Measurements from ENCODE around the gene FAT1. TPM values are rescaled to one million over a fixed set of nuclear protein-coding genes. Genes with fewer than 3 reads are reported as not detected.

The FAT1 gene
- total and polyA plus RNA-seq, 2 donors (not counting 1 experiment from before 2014, with no cell fraction given), result 0.07 to 0.15 TPM

DNA sequence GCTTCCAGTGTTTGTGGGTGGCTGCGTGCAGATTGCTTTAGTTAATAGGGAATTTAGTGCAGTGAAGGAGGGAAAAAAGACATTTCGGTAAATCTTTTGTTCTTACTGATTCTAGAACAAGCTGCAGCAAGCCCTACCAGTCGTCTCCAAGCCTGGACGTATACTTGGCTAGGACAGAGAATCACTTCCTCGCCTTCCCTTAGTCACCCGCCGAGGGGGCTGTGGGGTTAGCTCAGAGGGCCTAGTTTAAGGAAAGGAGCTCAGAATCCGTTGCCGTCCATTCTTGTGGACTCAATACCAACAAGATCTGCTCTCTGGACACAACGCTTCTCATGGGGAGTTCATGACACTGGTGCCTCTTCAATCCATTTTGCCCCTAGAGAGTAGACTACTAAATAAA is 36.3 kb upstream of the FAT1 start:
- H3K27me3 ChIP-seq (replicated peaks in 1 of 4; ENCODE audit: control extremely low read depth in 1 of 4, control insufficient read depth in 3 of 4, insufficient read depth in 4 of 4, low read length in 3 of 4), result no peaks in the 10 kb centered on the region
- H3K9me3 ChIP-seq (ENCODE audit: control extremely low read depth in 1 of 3, control insufficient read depth in 2 of 3, insufficient read depth in 1 of 3, low read length in 2 of 3), result peaks cover 0 to 22% (median 0%) of the 10 kb centered on the region in 3 donors
- H3K4me3 ChIP-seq (ENCODE audit: control extremely low read depth in 1 of 5, extremely low read depth in 1 of 5, insufficient read depth in 1 of 5, low read depth in 2 of 5, low read length in 4 of 5), result no peak overlapping the region
- intact Hi-C loops (cut with micrococcal nuclease), result no loop called here
- no peak overlapping the region for H2AFZ ChIP-seq (ENCODE audit: insufficient read depth, low read depth, low read length, poor library complexity, severe bottlenecking)
- H3K9ac ChIP-seq (ENCODE audit: low read length), result no peak overlapping the region
- ChIA-PET POLR2A (no interaction called here), CTCF (no interaction called here)
- no peaks in the 10 kb centered on the region for H3K79me2 ChIP-seq (ENCODE audit: control insufficient read depth, insufficient read depth, low read length)
- no peak for DNase-seq
- no peaks in the 10 kb centered on the region for H3K4me1 ChIP-seq (ENCODE audit: control insufficient read depth in 2 of 2, insufficient read depth in 2 of 2, low read length in 2 of 2)
- ATAC-seq (ENCODE audit: low read depth), result no peak
- no peak overlapping the region for H3K4me2 ChIP-seq (replicated peaks; ENCODE audit: low read depth, low read length, poor library complexity, severe bottlenecking)
- TF ChIP-seq EZH2 (IDR thresholded peaks at IDR 0.05; ENCODE audit: borderline replicate concordance, insufficient read depth, low read depth, low read length, poor library complexity, severe bottlenecking), result no peak
- TF ChIP-seq, protein P1, sequence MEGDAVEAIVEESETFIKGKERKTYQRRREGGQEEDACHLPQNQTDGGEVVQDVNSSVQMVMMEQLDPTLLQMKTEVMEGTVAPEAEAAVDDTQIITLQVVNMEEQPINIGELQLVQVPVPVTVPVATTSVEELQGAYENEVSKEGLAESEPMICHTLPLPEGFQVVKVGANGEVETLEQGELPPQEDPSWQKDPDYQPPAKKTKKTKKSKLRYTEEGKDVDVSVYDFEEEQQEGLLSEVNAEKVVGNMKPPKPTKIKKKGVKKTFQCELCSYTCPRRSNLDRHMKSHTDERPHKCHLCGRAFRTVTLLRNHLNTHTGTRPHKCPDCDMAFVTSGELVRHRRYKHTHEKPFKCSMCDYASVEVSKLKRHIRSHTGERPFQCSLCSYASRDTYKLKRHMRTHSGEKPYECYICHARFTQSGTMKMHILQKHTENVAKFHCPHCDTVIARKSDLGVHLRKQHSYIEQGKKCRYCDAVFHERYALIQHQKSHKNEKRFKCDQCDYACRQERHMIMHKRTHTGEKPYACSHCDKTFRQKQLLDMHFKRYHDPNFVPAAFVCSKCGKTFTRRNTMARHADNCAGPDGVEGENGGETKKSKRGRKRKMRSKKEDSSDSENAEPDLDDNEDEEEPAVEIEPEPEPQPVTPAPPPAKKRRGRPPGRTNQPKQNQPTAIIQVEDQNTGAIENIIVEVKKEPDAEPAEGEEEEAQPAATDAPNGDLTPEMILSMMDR (IDR thresholded peaks at IDR 0.05), result no peak
- no peaks in the 10 kb centered on the region for H4K20me1 ChIP-seq (ENCODE audit: control insufficient read depth, insufficient read depth, low read length, poor library complexity, severe bottlenecking)
- no peaks in the 10 kb centered on the region for H3K36me3 ChIP-seq (replicated peaks in 1 of 2; ENCODE audit: control extremely low read depth in 1 of 2, control insufficient read depth in 1 of 2, extremely low read depth in 1 of 2, insufficient read depth in 2 of 2, low read length in 1 of 2)
- WGBS (ENCODE audit: insufficient coverage), result 98% methylated on average over 6 of the region's 10 CpGs
- H3K27ac ChIP-seq (ENCODE audit: low read length in 2 of 2), result no peak overlapping the region
- Mint-ChIP-seq H3K9me3 (ENCODE audit: insufficient read depth) (peaks cover 17% of the 10 kb centered on the region), H3K4me1 (no peaks in the 10 kb centered on the region), H3K4me3 (no peak overlapping the region), H3K27ac (no peak overlapping the region), H3K27me3 (no peaks in the 10 kb centered on the region)

DNA sequence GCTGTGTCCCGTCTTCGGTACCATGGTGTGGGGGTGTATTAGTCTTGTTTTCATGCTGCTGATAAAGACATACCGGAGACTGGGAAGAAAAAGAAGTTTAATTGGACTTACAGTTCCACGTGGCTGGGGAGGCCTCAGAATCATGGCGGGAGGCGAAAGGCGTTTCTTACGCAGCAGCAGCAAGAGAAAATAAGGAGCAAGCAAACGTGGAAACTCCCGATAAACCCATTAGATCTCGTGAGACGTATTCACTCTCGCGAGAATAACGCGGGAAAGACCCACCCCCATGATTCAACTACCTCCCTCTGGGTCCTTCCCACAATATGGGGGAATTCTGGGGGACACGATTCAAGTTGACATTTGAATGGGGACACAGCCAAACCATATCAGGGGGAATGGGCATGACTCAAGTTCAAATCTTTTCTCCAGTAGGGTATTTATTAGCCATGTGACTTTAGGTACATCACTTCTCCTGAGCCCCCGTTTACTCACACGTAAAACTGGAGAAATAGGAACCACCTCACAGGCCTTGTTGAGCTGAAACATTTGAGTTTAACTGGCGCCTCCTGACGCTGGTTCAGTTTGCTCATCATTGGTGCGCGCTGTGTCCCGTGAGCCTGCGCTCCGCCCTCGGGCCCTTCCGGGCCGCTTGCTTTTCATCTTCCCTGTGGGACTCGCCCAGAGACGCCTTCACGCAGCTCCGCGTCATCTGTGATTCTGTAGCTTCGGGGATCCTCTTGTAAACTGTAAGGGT is 35.5 kb upstream of the FAT1 start:
- ChIA-PET POLR2A (no interaction called here), CTCF (no interaction called here)
- no peaks in the 10 kb centered on the region for H3K27me3 ChIP-seq (replicated peaks in 1 of 4; ENCODE audit: control extremely low read depth in 1 of 4, control insufficient read depth in 3 of 4, insufficient read depth in 4 of 4, low read length in 3 of 4)
- no peak overlapping the region for H3K4me3 ChIP-seq (ENCODE audit: control extremely low read depth in 1 of 5, extremely low read depth in 1 of 5, insufficient read depth in 1 of 5, low read depth in 2 of 5, low read length in 4 of 5)
- H3K27ac ChIP-seq (ENCODE audit: low read length in 2 of 2), result no peak overlapping the region
- WGBS (ENCODE audit: insufficient coverage), result 95% methylated on average over 22 of the region's 35 CpGs
- no peak for TF ChIP-seq EZH2 (IDR thresholded peaks at IDR 0.05; ENCODE audit: borderline replicate concordance, insufficient read depth, low read depth, low read length, poor library complexity, severe bottlenecking)
- TF ChIP-seq, protein P1 (IDR thresholded peaks at IDR 0.05), result no peak
- peaks cover 0 to 20% (median 0%) of the 10 kb centered on the region in 3 donors for H3K9me3 ChIP-seq (ENCODE audit: control extremely low read depth in 1 of 3, control insufficient read depth in 2 of 3, insufficient read depth in 1 of 3, low read length in 2 of 3)
- no peak overlapping the region for H3K4me2 ChIP-seq (replicated peaks; ENCODE audit: low read depth, low read length, poor library complexity, severe bottlenecking)
- Mint-ChIP-seq H3K4me1 (no peaks in the 10 kb centered on the region), H3K27ac (no peak overlapping the region), H3K9me3 (ENCODE audit: insufficient read depth) (peaks cover 15% of the 10 kb centered on the region), H3K4me3 (no peak overlapping the region), H3K27me3 (no peaks in the 10 kb centered on the region)
- no peak for DNase-seq
- no peaks in the 10 kb centered on the region for H3K4me1 ChIP-seq (ENCODE audit: control insufficient read depth in 2 of 2, insufficient read depth in 2 of 2, low read length in 2 of 2)
- H3K79me2 ChIP-seq (ENCODE audit: control insufficient read depth, insufficient read depth, low read length), result no peaks in the 10 kb centered on the region
- no peaks in the 10 kb centered on the region for H4K20me1 ChIP-seq (ENCODE audit: control insufficient read depth, insufficient read depth, low read length, poor library complexity, severe bottlenecking)
- intact Hi-C loops (cut with micrococcal nuclease), result no loop called here
- ATAC-seq (ENCODE audit: low read depth), result no peak
- no peak overlapping the region for H3K9ac ChIP-seq (ENCODE audit: low read length)
- no peaks in the 10 kb centered on the region for H3K36me3 ChIP-seq (replicated peaks in 1 of 2; ENCODE audit: control extremely low read depth in 1 of 2, control insufficient read depth in 1 of 2, extremely low read depth in 1 of 2, insufficient read depth in 2 of 2, low read length in 1 of 2)
- H2AFZ ChIP-seq (ENCODE audit: insufficient read depth, low read depth, low read length, poor library complexity, severe bottlenecking), result no peak overlapping the region
